Caco-2 (cell line): ENCODE results near the gene ALX3. TPM values are rescaled to one million over a fixed set of nuclear protein-coding genes. Genes with fewer than 3 reads are reported as not detected.

Experiments used
- BruUV-seq: library from RNA; stranded (reverse); fragments of 400-500 nt; replicated peaks from 2 replicates; lab custom pipeline; 2021; lab: Mats Ljungman, UMichigan
- CTCF ChIA-PET: fragments of 300-600 bp; sonication (Branson Sonifier 250); formaldehyde crosslinking; loops from one replicate; lab custom pipeline; 2022; ENCODE audit warnings: antibody characterized with exemption; lab: Charles Lee
- POLR2A ChIA-PET: fragments of 300-600 bp; sonication (Branson Sonifier 250); formaldehyde crosslinking; loops from one replicate; lab custom pipeline; 2022; ENCODE audit warnings: antibody characterized with exemption; lab: Charles Lee
- DNase-seq, 2 experiments: peaks; one replicate each; pipeline versions ENCODE4 v3.0.0 to v3.0.0-alpha.2; 2020 to 2022
- H3K27me3 ChIP-seq: replicated peaks from 2 replicates; pipeline ENCODE4 v1.6.0; 2011; ENCODE audit warnings: low read length; ENCODE audit not compliant: control insufficient read depth, insufficient read depth
- H3K36me3 ChIP-seq: 2 replicates; pipeline ENCODE4 v1.5.1; 2011; ENCODE audit warnings: low read length; ENCODE audit not compliant: control insufficient read depth, insufficient read depth
- H3K4me1 ChIP-seq: fragments of 250-450 bp; sonication (Bioruptor Pico); 2 replicates; pipeline ENCODE4 v1.5.1; 2020; ENCODE audit warnings: mild to moderate bottlenecking
- H3K4me3 ChIP-seq: 2 replicates; pipeline ENCODE4 v1.5.1; 2011; ENCODE audit warnings: low read depth, mild to moderate bottlenecking, control low read depth, low read length
- H3K9me3 ChIP-seq: fragments of 250-450 bp; sonication (Bioruptor Pico); 2 replicates; pipeline ENCODE4 v1.5.1; 2020; ENCODE audit warnings: mild to moderate bottlenecking, moderate library complexity
- H3K27ac Mint-ChIP-seq: one replicate; pipeline ENCODE4 v1.8.0; 2022; ENCODE audit warnings: mixed read lengths; ENCODE audit not compliant: unreplicated experiment
- H3K27me3 Mint-ChIP-seq: one replicate; pipeline ENCODE4 v1.8.0; 2022; ENCODE audit warnings: mixed read lengths; ENCODE audit not compliant: insufficient read depth, unreplicated experiment
- H3K36me3 Mint-ChIP-seq: one replicate; pipeline ENCODE4 v1.8.0; 2022; ENCODE audit warnings: mild to moderate bottlenecking, mixed read lengths; ENCODE audit not compliant: insufficient read depth, unreplicated experiment
- H3K4me1 Mint-ChIP-seq: one replicate; pipeline ENCODE4 v1.8.0; 2022; ENCODE audit warnings: low read depth, mixed read lengths; ENCODE audit not compliant: unreplicated experiment
- H3K4me3 Mint-ChIP-seq: one replicate; pipeline ENCODE4 v1.8.0; 2022; ENCODE audit warnings: mild to moderate bottlenecking, moderate library complexity, mixed read lengths; ENCODE audit not compliant: unreplicated experiment
- H3K9me3 Mint-ChIP-seq: one replicate; pipeline ENCODE4 v1.8.0; 2022; ENCODE audit warnings: mixed read lengths; ENCODE audit not compliant: unreplicated experiment
- intact Hi-C: fragments of 100-400 bp; cut with micrococcal nuclease; formaldehyde crosslinking; loops from one replicate; pipeline ENCODE4 v1.10.0; 2022; ENCODE audit not compliant: unreplicated experiment
- total RNA-seq: library from RNA; stranded (reverse); gene quantifications from 2 replicates; pipeline ENCODE4 v1.2.3, GENCODE V29; 2022
- TF ChIP-seq, protein P1 (sequence below), 2 experiments: fragments of 200-600 bp in 1 of 2; IDR thresholded peaks; 1 replicate in 1 of 2; 2 replicates in 1 of 2; pipeline versions ENCODE4 v1.5.1 to v1.8.0; 2011 to 2022; ENCODE audit warnings: antibody characterized with exemption in 1 of 2, control low read depth in 1 of 2, inconsistent platforms in 1 of 2, low read depth in 1 of 2, low read length in 1 of 2, mild to moderate bottlenecking in 1 of 2, moderate library complexity in 1 of 2; ENCODE audit not compliant: insufficient read depth in 1 of 2, severe bottlenecking in 1 of 2, unreplicated experiment in 1 of 2

ALX3 gene
- total RNA-seq, 1 experiment from 2014 or later: not detected

DNA sequence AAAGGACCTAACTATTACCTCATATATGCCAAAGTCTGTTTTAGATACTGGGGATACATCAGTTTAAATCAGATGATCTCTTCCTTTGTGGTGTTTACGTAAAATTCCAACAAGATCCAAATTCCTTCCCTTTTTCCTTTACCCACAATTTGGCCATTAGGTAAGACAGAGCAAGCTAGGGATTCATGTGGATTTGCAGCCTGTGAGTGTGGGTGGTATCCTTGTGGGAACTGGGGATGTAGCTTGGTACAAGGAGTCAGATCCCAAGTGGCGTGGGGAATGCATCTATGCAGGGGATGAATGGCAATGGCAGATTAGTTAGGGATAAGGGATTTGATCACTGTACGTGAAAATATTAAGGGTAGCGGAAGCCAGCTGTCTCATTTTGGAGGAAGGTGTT lies 45.9 kb downstream of the ALX3 start:
- Mint-ChIP-seq H3K36me3 (peaks cover 36% of the 10 kb centered on the region), H3K4me1 (no peaks in the 10 kb centered on the region), H3K27ac (no peak overlapping the region), H3K4me3 (no peak overlapping the region), H3K9me3 (no peaks in the 10 kb centered on the region), H3K27me3 (no peaks in the 10 kb centered on the region)
- H3K27me3 ChIP-seq: no peaks in the 10 kb centered on the region
- intact Hi-C loops: no loop called here
- H3K4me1 ChIP-seq: no peaks in the 10 kb centered on the region
- POLR2A ChIA-PET: no interaction called here
- CTCF ChIA-PET: interaction anchor here (0.7 kb wide), 1 partner anchor 325 kb away, joined by 7 read pairs; no protein-coding TSS in a partner anchor
- H3K9me3 ChIP-seq: no peaks in the 10 kb centered on the region
- no peak overlapping the region for H3K4me3 ChIP-seq
- TF ChIP-seq, protein P1, sequence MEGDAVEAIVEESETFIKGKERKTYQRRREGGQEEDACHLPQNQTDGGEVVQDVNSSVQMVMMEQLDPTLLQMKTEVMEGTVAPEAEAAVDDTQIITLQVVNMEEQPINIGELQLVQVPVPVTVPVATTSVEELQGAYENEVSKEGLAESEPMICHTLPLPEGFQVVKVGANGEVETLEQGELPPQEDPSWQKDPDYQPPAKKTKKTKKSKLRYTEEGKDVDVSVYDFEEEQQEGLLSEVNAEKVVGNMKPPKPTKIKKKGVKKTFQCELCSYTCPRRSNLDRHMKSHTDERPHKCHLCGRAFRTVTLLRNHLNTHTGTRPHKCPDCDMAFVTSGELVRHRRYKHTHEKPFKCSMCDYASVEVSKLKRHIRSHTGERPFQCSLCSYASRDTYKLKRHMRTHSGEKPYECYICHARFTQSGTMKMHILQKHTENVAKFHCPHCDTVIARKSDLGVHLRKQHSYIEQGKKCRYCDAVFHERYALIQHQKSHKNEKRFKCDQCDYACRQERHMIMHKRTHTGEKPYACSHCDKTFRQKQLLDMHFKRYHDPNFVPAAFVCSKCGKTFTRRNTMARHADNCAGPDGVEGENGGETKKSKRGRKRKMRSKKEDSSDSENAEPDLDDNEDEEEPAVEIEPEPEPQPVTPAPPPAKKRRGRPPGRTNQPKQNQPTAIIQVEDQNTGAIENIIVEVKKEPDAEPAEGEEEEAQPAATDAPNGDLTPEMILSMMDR (IDR thresholded peaks at IDR 0.05; ENCODE audit: insufficient read depth in 1 of 2, low read depth in 1 of 2, low read length in 1 of 2, severe bottlenecking in 1 of 2, unreplicated experiment in 1 of 2): no peak
- H3K36me3 ChIP-seq: no peaks in the 10 kb centered on the region; the same call in 1 of the 2 replicates
- no peak for DNase-seq
- no TSS peak for BruUV-seq

DNA sequence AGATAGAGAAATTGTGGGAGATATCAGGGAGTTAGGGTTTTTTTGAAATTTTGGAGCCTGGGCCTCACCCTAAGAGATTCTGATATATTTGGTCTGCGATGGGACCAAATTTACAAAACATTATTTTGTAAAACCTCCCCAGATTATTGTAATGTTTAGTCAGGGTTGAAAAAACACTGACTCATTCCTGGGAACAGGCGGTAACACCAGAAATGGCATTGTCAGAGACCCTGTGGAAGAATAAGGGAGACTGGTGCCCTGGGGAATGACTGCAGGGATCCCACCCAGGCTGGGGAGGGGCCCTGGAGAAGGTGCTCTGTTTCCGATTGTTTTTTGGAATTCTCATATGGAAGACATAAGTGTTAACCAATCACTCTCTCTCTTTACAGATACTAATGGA lies 49.2 kb downstream of the ALX3 start:
- DNase-seq: no peak
- Mint-ChIP-seq H3K36me3 (peaks cover 57% of the 10 kb centered on the region), H3K4me1 (no peaks in the 10 kb centered on the region), H3K4me3 (no peak overlapping the region), H3K9me3 (no peaks in the 10 kb centered on the region), H3K27ac (no peak overlapping the region), H3K27me3 (no peaks in the 10 kb centered on the region)
- Histone ChIP-seq H3K27me3 (no peaks in the 10 kb centered on the region), H3K4me3 (no peak overlapping the region), H3K4me1 (no peaks in the 10 kb centered on the region), H3K36me3 (no peaks in the 10 kb centered on the region; the same call in 1 of the 2 replicates), H3K9me3 (no peaks in the 10 kb centered on the region)
- ChIA-PET CTCF (no interaction called here), POLR2A (no interaction called here)
- intact Hi-C loops: no loop called here
- TF ChIP-seq, protein P1 (IDR thresholded peaks at IDR 0.05; ENCODE audit: insufficient read depth in 1 of 2, low read depth in 1 of 2, low read length in 1 of 2, severe bottlenecking in 1 of 2, unreplicated experiment in 1 of 2): no peak
- no TSS peak for BruUV-seq

DNA sequence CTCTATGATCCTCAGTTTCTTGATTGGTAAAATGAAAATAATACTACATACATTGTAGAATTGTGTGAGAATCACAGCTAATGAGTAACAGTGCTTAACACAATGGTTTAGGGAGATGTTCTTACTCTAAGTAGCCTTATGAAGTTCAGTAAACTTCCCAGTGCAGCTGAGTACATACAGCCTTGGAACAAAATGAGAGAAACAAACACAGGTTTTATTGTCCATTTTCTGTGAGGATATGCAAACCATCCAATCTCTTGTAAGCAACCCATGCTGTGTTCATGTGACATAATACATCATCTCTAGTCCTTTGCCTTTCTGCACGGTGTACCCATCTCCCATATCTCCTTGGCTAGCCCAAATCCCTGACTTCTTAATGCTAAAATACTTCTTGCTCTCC lies 50.7 kb downstream of the ALX3 start:
- BruUV-seq: no TSS peak
- H3K27me3 ChIP-seq: no peaks in the 10 kb centered on the region
- no peak overlapping the region for H3K27ac Mint-ChIP-seq

More for the DNA sequence above, 50.7 kb downstream of the ALX3 start:
- Mint-ChIP-seq H3K9me3 (no peaks in the 10 kb centered on the region), H3K4me1 (no peaks in the 10 kb centered on the region), H3K27me3 (no peaks in the 10 kb centered on the region), H3K4me3 (no peak overlapping the region), H3K36me3 (peaks cover 71% of the 10 kb centered on the region)
- CTCF ChIA-PET: no interaction called here
- TF ChIP-seq, protein P1 (IDR thresholded peaks at IDR 0.05; ENCODE audit: insufficient read depth in 1 of 2, low read depth in 1 of 2, low read length in 1 of 2, severe bottlenecking in 1 of 2, unreplicated experiment in 1 of 2): no peak
- Histone ChIP-seq H3K36me3 (no peaks in the 10 kb centered on the region; the same call in 1 of the 2 replicates), H3K4me3 (no peak overlapping the region), H3K4me1 (no peaks in the 10 kb centered on the region), H3K9me3 (no peaks in the 10 kb centered on the region)
- POLR2A ChIA-PET: no interaction called here
- intact Hi-C loops: no loop called here
- DNase-seq: no peak
